ENCODE measurements around the gene SLC4A11. TPM values are rescaled to one million over a fixed set of nuclear protein-coding genes. Genes with fewer than 3 reads are reported as not detected.

The SLC4A11 gene
- 1.1 and 1.7 TPM in 2 replicates for total RNA-seq (2014; rRNA removed; shearing (Covaris generic))
- 1.7 and 2.1 TPM in 2 replicates for polyA plus RNA-seq (2015; cell fraction: cytosol; rRNA removed)
- polyA plus RNA-seq (2015; cell fraction: nucleus; rRNA removed): 11.1 and 11.8 TPM in 2 replicates

- peak; percentile 66 for DNase-seq (ENCODE audit: low read depth)
Observed at GRCh38 chr20:3239026-3239866, at the start of gene SLC4A11. Gene SLC4A11 (minus strand): TSS chr20:3239190. CDS start chr20:3239137, 53 bp downstream.

GRCh38 chr20:3283222-3283820 is 44.3 kb upstream of the SLC4A11 start:
- DNase-seq (ENCODE audit: low read depth): no peak

- DNase-seq (ENCODE audit: low read depth): no peak
Observed at GRCh38 chr20:3282271-3283221, 43.6 kb upstream of the SLC4A11 start.

- no peak for DNase-seq (ENCODE audit: low read depth)
Observed at GRCh38 chr20:3281437-3281836, 42.4 kb upstream of the SLC4A11 start.

- DNase-seq (ENCODE audit: low read depth): no peak
Observed at GRCh38 chr20:3279761-3280160, 40.8 kb upstream of the SLC4A11 start.

- DNase-seq (ENCODE audit: low read depth): no peak
Observed at GRCh38 chr20:3277686-3278465, 38.9 kb upstream of the SLC4A11 start.

- peak; percentile 49 for DNase-seq (ENCODE audit: low read depth)
Observed at GRCh38 chr20:3276680-3277015, 37.7 kb upstream of the SLC4A11 start.

- DNase-seq (ENCODE audit: low read depth): no peak
Observed at GRCh38 chr20:3275966-3276679, 37.1 kb upstream of the SLC4A11 start.

- no peak for DNase-seq (ENCODE audit: low read depth)
Observed at GRCh38 chr20:3275064-3275935, 36.3 kb upstream of the SLC4A11 start.

- no peak for DNase-seq (ENCODE audit: low read depth)
Observed at GRCh38 chr20:3273371-3273770, 34.4 kb upstream of the SLC4A11 start.

- no peak for DNase-seq (ENCODE audit: low read depth)
Observed at GRCh38 chr20:3270051-3270450, 31.1 kb upstream of the SLC4A11 start.

- no peak for DNase-seq (ENCODE audit: low read depth)
Observed at GRCh38 chr20:3262566-3262965, 23.6 kb upstream of the SLC4A11 start.

- DNase-seq (ENCODE audit: low read depth): no peak
Observed at GRCh38 chr20:3258429-3258828, 19.4 kb upstream of the SLC4A11 start.

GRCh38 chr20:3255728-3256127 is 16.7 kb upstream of the SLC4A11 start:
- DNase-seq (ENCODE audit: low read depth): no peak

GRCh38 chr20:3251806-3252205 is 12.8 kb upstream of the SLC4A11 start:
- no peak for DNase-seq (ENCODE audit: low read depth)

- no peak for DNase-seq (ENCODE audit: low read depth)
Observed at GRCh38 chr20:3250091-3250504, 11.1 kb upstream of the SLC4A11 start.

- DNase-seq (ENCODE audit: low read depth): no peak
Observed at GRCh38 chr20:3248993-3249347, 10.0 kb upstream of the SLC4A11 start.

GRCh38 chr20:3248167-3248992 is 9.4 kb upstream of the SLC4A11 start:
- DNase-seq (ENCODE audit: low read depth): no peak
